GM23338 (cell line): ENCODE measurements around the gene SFXN5. TPM values are rescaled to one million over a fixed set of nuclear protein-coding genes. Genes with fewer than 3 reads are reported as not detected.

Source experiments
- ATAC-seq: fragments of 200-7000 bp; cut with Tn5 transposase; 3 replicates; pipeline ENCODE4 v1.9.1; 2020
- DNase-seq: peaks from one replicate; pipeline ENCODE4 v3.0.0-alpha.2; 2015; ENCODE audit warnings: low spot score
- H2AFZ ChIP-seq: fragments of 200-600 bp; sonication (generic); 2 replicates; pipeline ENCODE4 v1.8.0; 2016; ENCODE audit warnings: antibody characterized with exemption, mild to moderate bottlenecking, moderate library complexity
- H3F3A ChIP-seq: fragments of 200-600 bp; sonication (generic); replicated peaks from 2 replicates; pipeline ENCODE4 v1.8.0; 2017; ENCODE audit warnings: antibody characterized with exemption, mixed run types, low read depth
- H3K27ac ChIP-seq: fragments of 200-600 bp; sonication (generic); 2 replicates; pipeline ENCODE4 v1.6.1; 2016; ENCODE audit warnings: low read depth
- H3K27me3 ChIP-seq: fragments of 200-600 bp; sonication (generic); 2 replicates; pipeline ENCODE4 v1.8.0; 2016; ENCODE audit warnings: mild to moderate bottlenecking, mixed run types, moderate library complexity; ENCODE audit not compliant: insufficient read depth
- H3K36me3 ChIP-seq: fragments of 200-600 bp; sonication (generic); 2 replicates; pipeline ENCODE4 v1.8.0; 2016; ENCODE audit warnings: mild to moderate bottlenecking; ENCODE audit not compliant: insufficient read depth
- H3K4me1 ChIP-seq: fragments of 200-600 bp; sonication (generic); 2 replicates; pipeline ENCODE4 v1.8.0; 2016; ENCODE audit warnings: mild to moderate bottlenecking, moderate library complexity; ENCODE audit not compliant: insufficient read depth
- H3K4me2 ChIP-seq: fragments of 200-600 bp; sonication (generic); 2 replicates; pipeline ENCODE4 v1.7.1; 2017; ENCODE audit warnings: mixed run types
- H3K4me3 ChIP-seq: fragments of 200-600 bp; sonication (generic); 2 replicates; pipeline ENCODE4 v1.6.1; 2016; ENCODE audit warnings: mixed run types
- H3K79me2 ChIP-seq: fragments of 200-600 bp; sonication (generic); replicated peaks from 2 replicates; pipeline ENCODE4 v1.8.0; 2017; ENCODE audit warnings: mild to moderate bottlenecking; ENCODE audit not compliant: insufficient read depth
- H3K9me2 ChIP-seq: fragments of 200-600 bp; sonication (generic); 2 replicates; pipeline ENCODE4 v1.8.0; 2017; ENCODE audit not compliant: insufficient read depth
- H4K20me1 ChIP-seq: fragments of 200-600 bp; sonication (generic); replicated peaks from 2 replicates; pipeline ENCODE4 v1.8.0; 2017; ENCODE audit warnings: mild to moderate bottlenecking; ENCODE audit not compliant: insufficient read depth
- H3K27ac Mint-ChIP-seq: 2 replicates; pipeline ENCODE4 v1.8.0; 2020; ENCODE audit warnings: inconsistent platforms, mild to moderate bottlenecking, moderate library complexity, mixed read lengths
- H3K27me3 Mint-ChIP-seq: 3 replicates; pipeline ENCODE4 v1.8.0; 2022; ENCODE audit warnings: low read depth, mild to moderate bottlenecking, moderate library complexity, mixed read lengths, inconsistent platforms; ENCODE audit not compliant: insufficient read depth, poor library complexity
- H3K36me3 Mint-ChIP-seq: 3 replicates; pipeline ENCODE4 v1.8.0; 2021; ENCODE audit warnings: low read depth, mild to moderate bottlenecking, inconsistent platforms, moderate library complexity, mixed read lengths
- H3K4me1 Mint-ChIP-seq: 3 replicates; pipeline ENCODE4 v1.8.0; 2020; ENCODE audit warnings: mild to moderate bottlenecking, inconsistent platforms, mixed read lengths
- H3K4me3 Mint-ChIP-seq: 3 replicates; pipeline ENCODE4 v1.8.0; 2021; ENCODE audit warnings: moderate library complexity, mild to moderate bottlenecking, inconsistent platforms, mixed read lengths
- H3K9me3 Mint-ChIP-seq: 3 replicates; pipeline ENCODE4 v1.8.0; 2020; ENCODE audit warnings: moderate library complexity, mild to moderate bottlenecking, inconsistent platforms, mixed read lengths
- CREB1 ChIP-seq: fragments of 250-450 bp; sonication (Bioruptor Pico); IDR thresholded peaks from 2 replicates; pipeline ENCODE4 v1.5.0; 2020; ENCODE audit warnings: low read depth, mild to moderate bottlenecking, moderate library complexity
- EZH2 ChIP-seq: fragments of 200-600 bp; sonication (generic); IDR thresholded peaks from one replicate; pipeline ENCODE4 v1.8.0; 2017; ENCODE audit warnings: antibody characterized with exemption, mild to moderate bottlenecking, low read depth; ENCODE audit not compliant: unreplicated experiment
- EZH2phosphoT487 ChIP-seq: fragments of 200-600 bp; sonication (generic); IDR thresholded peaks from one replicate; pipeline ENCODE4 v1.8.1; 2018; ENCODE audit warnings: antibody characterized with exemption; ENCODE audit not compliant: unreplicated experiment
- JUNB ChIP-seq: IDR thresholded peaks from one replicate; pipeline ENCODE4 v1.6.1; 2016; ENCODE audit warnings: antibody characterized with exemption; ENCODE audit not compliant: unreplicated experiment
- NANOG ChIP-seq: IDR thresholded peaks from 2 replicates; pipeline ENCODE4 v1.6.1; 2016; ENCODE audit warnings: antibody characterized with exemption, borderline replicate concordance
- POLR2AphosphoS5 ChIP-seq: IDR thresholded peaks from 2 replicates; pipeline ENCODE4 v1.6.1; 2016; ENCODE audit warnings: antibody characterized with exemption, low read depth
- STAT1 ChIP-seq: IDR thresholded peaks from one replicate; pipeline ENCODE4 v1.6.1; 2016; ENCODE audit warnings: antibody characterized with exemption; ENCODE audit not compliant: unreplicated experiment
- ZNF114 ChIP-seq: fragments of 250-450 bp; sonication (Bioruptor Pico); IDR thresholded peaks from 2 replicates; pipeline ENCODE4 v1.5.0; 2020; ENCODE audit warnings: mild to moderate bottlenecking, moderate library complexity
- ZNF331 ChIP-seq: fragments of 250-450 bp; sonication (Bioruptor Pico); IDR thresholded peaks from 2 replicates; pipeline ENCODE4 v1.5.0; 2020; ENCODE audit warnings: low read depth, mild to moderate bottlenecking, moderate library complexity
- ZNF462 ChIP-seq: fragments of 250-450 bp; sonication (Bioruptor Pico); IDR thresholded peaks from 2 replicates; pipeline ENCODE4 v1.5.0; 2020; ENCODE audit warnings: mild to moderate bottlenecking, moderate library complexity
- polyA plus RNA-seq: library from polyadenylated mRNA; unstranded; fragments of >200 nt; fragmentation: Nextera tagmentation; extraction: Ambion mirVana; gene quantifications from 2 replicates; pipeline ENCODE4 v1.2.1, GENCODE V29; 2016
- total RNA-seq: library from RNA; depleted of rRNA; stranded (reverse); fragments of >200 nt; shearing (Covaris generic); gene quantifications from 2 replicates; pipeline ENCODE4 v1.2.3, GENCODE V29; 2014
- TF ChIP-seq, protein P1 (sequence below): IDR thresholded peaks from 2 replicates; pipeline ENCODE4 v1.6.1; 2016; ENCODE audit warnings: antibody characterized with exemption
- TF ChIP-seq, protein P2 (sequence below): IDR thresholded peaks from one replicate; pipeline ENCODE4 v1.6.1; 2018; ENCODE audit warnings: antibody characterized with exemption; ENCODE audit not compliant: unreplicated experiment
- TF ChIP-seq, protein P3 (sequence below), 2 experiments: fragments of 200-600 bp in 1 of 2; sonication (generic) in 1 of 2; conservative IDR thresholded peaks; 2 replicates each; pipeline versions ENCODE4 v1.5.1 to v1.6.1; 2016 to 2017; ENCODE audit warnings: antibody characterized with exemption in 2 of 2, low read depth in 2 of 2, mild to moderate bottlenecking in 2 of 2, moderate library complexity in 1 of 2

Gene SFXN5
- total and polyA plus RNA-seq, 2 experiments from 2014 or later = 23.6 to 25.8 TPM

GRCh38 chr2:72935611-72935957, 135.9 kb downstream of the SFXN5 start:
- Histone ChIP-seq H2AFZ (no peak overlapping the region), H3K27me3 (peaks cover 20% of the 10 kb centered on the region), H3K79me2 (no peaks in the 10 kb centered on the region), H3K36me3 (no peaks in the 10 kb centered on the region), H4K20me1 (no peaks in the 10 kb centered on the region), H3K4me1 (peaks cover 11% of the 10 kb centered on the region), H3K4me3 (no peak overlapping the region), H3K27ac (no peak overlapping the region), H3K4me2 (no peak overlapping the region), H3F3A (no peaks in the 10 kb centered on the region), H3K9me2 (peaks cover 7% of the 10 kb centered on the region; the same call in 1 of the 2 replicates)
- H3K27ac Mint-ChIP-seq = no peak overlapping the region
- peaks cover 19% of the 10 kb centered on the region for H3K36me3 Mint-ChIP-seq
- TF ChIP-seq EZH2phosphoT487 = no peak
- TF ChIP-seq, protein P1, sequence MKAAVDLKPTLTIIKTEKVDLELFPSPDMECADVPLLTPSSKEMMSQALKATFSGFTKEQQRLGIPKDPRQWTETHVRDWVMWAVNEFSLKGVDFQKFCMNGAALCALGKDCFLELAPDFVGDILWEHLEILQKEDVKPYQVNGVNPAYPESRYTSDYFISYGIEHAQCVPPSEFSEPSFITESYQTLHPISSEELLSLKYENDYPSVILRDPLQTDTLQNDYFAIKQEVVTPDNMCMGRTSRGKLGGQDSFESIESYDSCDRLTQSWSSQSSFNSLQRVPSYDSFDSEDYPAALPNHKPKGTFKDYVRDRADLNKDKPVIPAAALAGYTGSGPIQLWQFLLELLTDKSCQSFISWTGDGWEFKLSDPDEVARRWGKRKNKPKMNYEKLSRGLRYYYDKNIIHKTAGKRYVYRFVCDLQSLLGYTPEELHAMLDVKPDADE = no peak
- TF ChIP-seq STAT1 = no peak
- TF ChIP-seq, protein P2, sequence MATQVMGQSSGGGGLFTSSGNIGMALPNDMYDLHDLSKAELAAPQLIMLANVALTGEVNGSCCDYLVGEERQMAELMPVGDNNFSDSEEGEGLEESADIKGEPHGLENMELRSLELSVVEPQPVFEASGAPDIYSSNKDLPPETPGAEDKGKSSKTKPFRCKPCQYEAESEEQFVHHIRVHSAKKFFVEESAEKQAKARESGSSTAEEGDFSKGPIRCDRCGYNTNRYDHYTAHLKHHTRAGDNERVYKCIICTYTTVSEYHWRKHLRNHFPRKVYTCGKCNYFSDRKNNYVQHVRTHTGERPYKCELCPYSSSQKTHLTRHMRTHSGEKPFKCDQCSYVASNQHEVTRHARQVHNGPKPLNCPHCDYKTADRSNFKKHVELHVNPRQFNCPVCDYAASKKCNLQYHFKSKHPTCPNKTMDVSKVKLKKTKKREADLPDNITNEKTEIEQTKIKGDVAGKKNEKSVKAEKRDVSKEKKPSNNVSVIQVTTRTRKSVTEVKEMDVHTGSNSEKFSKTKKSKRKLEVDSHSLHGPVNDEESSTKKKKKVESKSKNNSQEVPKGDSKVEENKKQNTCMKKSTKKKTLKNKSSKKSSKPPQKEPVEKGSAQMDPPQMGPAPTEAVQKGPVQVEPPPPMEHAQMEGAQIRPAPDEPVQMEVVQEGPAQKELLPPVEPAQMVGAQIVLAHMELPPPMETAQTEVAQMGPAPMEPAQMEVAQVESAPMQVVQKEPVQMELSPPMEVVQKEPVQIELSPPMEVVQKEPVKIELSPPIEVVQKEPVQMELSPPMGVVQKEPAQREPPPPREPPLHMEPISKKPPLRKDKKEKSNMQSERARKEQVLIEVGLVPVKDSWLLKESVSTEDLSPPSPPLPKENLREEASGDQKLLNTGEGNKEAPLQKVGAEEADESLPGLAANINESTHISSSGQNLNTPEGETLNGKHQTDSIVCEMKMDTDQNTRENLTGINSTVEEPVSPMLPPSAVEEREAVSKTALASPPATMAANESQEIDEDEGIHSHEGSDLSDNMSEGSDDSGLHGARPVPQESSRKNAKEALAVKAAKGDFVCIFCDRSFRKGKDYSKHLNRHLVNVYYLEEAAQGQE = no peak
- TF ChIP-seq POLR2AphosphoS5 = no peak
- TF ChIP-seq, protein P3, sequence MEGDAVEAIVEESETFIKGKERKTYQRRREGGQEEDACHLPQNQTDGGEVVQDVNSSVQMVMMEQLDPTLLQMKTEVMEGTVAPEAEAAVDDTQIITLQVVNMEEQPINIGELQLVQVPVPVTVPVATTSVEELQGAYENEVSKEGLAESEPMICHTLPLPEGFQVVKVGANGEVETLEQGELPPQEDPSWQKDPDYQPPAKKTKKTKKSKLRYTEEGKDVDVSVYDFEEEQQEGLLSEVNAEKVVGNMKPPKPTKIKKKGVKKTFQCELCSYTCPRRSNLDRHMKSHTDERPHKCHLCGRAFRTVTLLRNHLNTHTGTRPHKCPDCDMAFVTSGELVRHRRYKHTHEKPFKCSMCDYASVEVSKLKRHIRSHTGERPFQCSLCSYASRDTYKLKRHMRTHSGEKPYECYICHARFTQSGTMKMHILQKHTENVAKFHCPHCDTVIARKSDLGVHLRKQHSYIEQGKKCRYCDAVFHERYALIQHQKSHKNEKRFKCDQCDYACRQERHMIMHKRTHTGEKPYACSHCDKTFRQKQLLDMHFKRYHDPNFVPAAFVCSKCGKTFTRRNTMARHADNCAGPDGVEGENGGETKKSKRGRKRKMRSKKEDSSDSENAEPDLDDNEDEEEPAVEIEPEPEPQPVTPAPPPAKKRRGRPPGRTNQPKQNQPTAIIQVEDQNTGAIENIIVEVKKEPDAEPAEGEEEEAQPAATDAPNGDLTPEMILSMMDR (conservative IDR thresholded peaks at IDR 0.05; ENCODE audit: low read depth in 2 of 2) = no peak
- TF ChIP-seq ZNF114 (CRISPR knock-in tag) = no peak
- TF ChIP-seq ZNF462 (CRISPR knock-in tag) = no peak
- no peak for TF ChIP-seq EZH2
- TF ChIP-seq CREB1 (CRISPR knock-in tag) = no peak
- TF ChIP-seq ZNF331 (CRISPR knock-in tag) = no peak
- TF ChIP-seq JUNB = no peak
- TF ChIP-seq NANOG = no peak
- DNase-seq (no peak), ATAC-seq (no peak)
- H3K4me1 Mint-ChIP-seq = peaks cover 42% of the 10 kb centered on the region
- no peak overlapping the region; the same call in 2 of the 3 replicates for H3K4me3 Mint-ChIP-seq
- no peaks in the 10 kb centered on the region; the same call in 1 of the 3 replicates for H3K9me3 Mint-ChIP-seq
- peaks cover 33% of the 10 kb centered on the region for H3K27me3 Mint-ChIP-seq
